HepG2 (cell line): ENCODE data around the gene CABLES2. TPM values are rescaled to one million over a fixed set of nuclear protein-coding genes. Genes with fewer than 3 reads are reported as not detected.

Experiments used
- ATAC-seq: fragments of 200-7000 bp; cut with Tn5 transposase; 3 replicates; pipeline ENCODE4 v1.9.1; 2020; ENCODE audit warnings: mild to moderate bottlenecking, moderate library complexity
- BruUV-seq: library from RNA; stranded (reverse); fragments of 400-500 nt; replicated peaks from 2 replicates; lab custom pipeline; 2021; lab: Mats Ljungman, UMichigan
- CTCF ChIA-PET: fragments of 300-600 bp; formaldehyde crosslinking; extraction: SDS; loops from one replicate; lab custom pipeline; 2021; ENCODE audit warnings: low total read pairs, inconsistent platforms, low intra/inter-chr PET ratio; lab: Yijun Ruan, JAX
- POLR2A ChIA-PET: fragments of 350-600 bp; sonication (Branson Sonifier 250); formaldehyde crosslinking; loops from one replicate; lab custom pipeline; 2020; ENCODE audit warnings: antibody characterized with exemption, inconsistent platforms; lab: Yijun Ruan, JAX
- DNase-seq: peaks from one replicate; pipeline ENCODE4 v3.0.0-alpha.2; 2015; ENCODE audit warnings: low spot score
- FAIRE-seq: peaks from 3 replicates; lab custom pipeline; 2011; peaks lifted over from hg19 to GRCh38; lab: Jason Lieb, UNC
- H2AFZ ChIP-seq: one replicate; pipeline ENCODE4 v1.6.1; 2011; ENCODE audit warnings: low read length, inconsistent platforms
- H3K27ac ChIP-seq: fragments of 300-600 bp; 3 replicates; pipeline ENCODE4 v1.8.0; 2011; ENCODE audit warnings: mixed run types, mild to moderate bottlenecking, mixed read lengths, low read length, inconsistent platforms; ENCODE audit not compliant: insufficient read depth; ENCODE audit errors: extremely low read length
- H3K27me3 ChIP-seq, 2 experiments: fragments of 200-600 bp in 1 of 2; 2 replicates in 1 of 2; 3 replicates in 1 of 2; pipeline versions ENCODE4 v1.6.0 to v1.8.0; 2011; ENCODE audit warnings: low read length in 2 of 2, mild to moderate bottlenecking in 2 of 2, moderate library complexity in 2 of 2, inconsistent platforms in 1 of 2; ENCODE audit not compliant: insufficient read depth in 2 of 2, control insufficient read depth in 1 of 2
- H3K36me3 ChIP-seq, 2 experiments: fragments of 200-600 bp in 1 of 2; replicated peaks in 1 of 2; 2 replicates in 1 of 2; 3 replicates in 1 of 2; pipeline versions ENCODE4 v1.5.1 to v1.8.0; 2011; ENCODE audit warnings: low read length in 2 of 2, inconsistent platforms in 1 of 2; ENCODE audit not compliant: insufficient read depth in 2 of 2, control insufficient read depth in 1 of 2
- H3K4me1 ChIP-seq: 2 replicates; pipeline ENCODE4 v1.5.1; 2012; ENCODE audit warnings: low read length, inconsistent platforms; ENCODE audit not compliant: insufficient read depth
- H3K4me2 ChIP-seq: 2 replicates; pipeline ENCODE4 v1.6.0; 2011; ENCODE audit warnings: low read depth, low read length, inconsistent platforms
- H3K4me3 ChIP-seq, 3 experiments: fragments of 200-600 bp in 1 of 3; sonication (generic), shearing (Covaris generic) in 1 of 3; replicated peaks in 1 of 3; 2 replicates each; pipeline ENCODE4 v1.5.1; 2011 to 2016; ENCODE audit warnings: low read length in 3 of 3, inconsistent platforms in 2 of 3, low read depth in 2 of 3, mild to moderate bottlenecking in 2 of 3, control low read depth in 1 of 3, mixed read lengths in 1 of 3; ENCODE audit not compliant: insufficient read depth in 1 of 3
- H3K79me2 ChIP-seq: one replicate; pipeline ENCODE4 v1.6.1; 2011; ENCODE audit warnings: low read length, inconsistent platforms; ENCODE audit not compliant: insufficient read depth
- H3K9ac ChIP-seq: 2 replicates; pipeline ENCODE4 v1.6.0; 2011; ENCODE audit warnings: mild to moderate bottlenecking, low read depth, low read length, inconsistent platforms; ENCODE audit not compliant: insufficient read depth
- H3K9me3 ChIP-seq: 2 replicates; pipeline ENCODE4 v1.5.1; 2012; ENCODE audit warnings: mild to moderate bottlenecking, low read length
- H4K20me1 ChIP-seq: 2 replicates; pipeline ENCODE4 v1.6.0; 2011; ENCODE audit warnings: inconsistent platforms, mild to moderate bottlenecking, low read length, moderate library complexity; ENCODE audit not compliant: insufficient read depth
- AGO2 ChIP-seq: fragments of 200-400 bp; formaldehyde crosslinking; optimal IDR thresholded peaks from 2 replicates; pipeline ENCODE3; 2017; ENCODE audit warnings: mild to moderate bottlenecking, low read depth, low read length, moderate library complexity
- AKAP8 ChIP-seq: sonication (generic); formaldehyde crosslinking; IDR thresholded peaks from 2 replicates; pipeline ENCODE4 v1.5.1; 2020; ENCODE audit warnings: mild to moderate bottlenecking, missing genetic modification reagents
- FOXP1 ChIP-seq, 2 experiments: fragments of 450-650 bp in 1 of 2; IDR thresholded peaks; 2 replicates each; pipeline ENCODE4 v1.6.1; 2017 to 2018; ENCODE audit warnings: antibody characterized with exemption in 1 of 2
- HNRNPL ChIP-seq: fragments of 200-400 bp; formaldehyde crosslinking; IDR thresholded peaks from 2 replicates; pipeline ENCODE4 v1.6.1; 2017; ENCODE audit warnings: mild to moderate bottlenecking, low read depth, low read length
- MEF2D ChIP-seq: sonication (generic); formaldehyde crosslinking; IDR thresholded peaks from 2 replicates; pipeline ENCODE4 v1.5.1; 2020; ENCODE audit warnings: mild to moderate bottlenecking, missing genetic modification reagents
- NRL ChIP-seq: sonication (generic); formaldehyde crosslinking; IDR thresholded peaks from 2 replicates; pipeline ENCODE4 v1.5.0; 2020; ENCODE audit warnings: missing genetic modification reagents, mild to moderate bottlenecking, moderate library complexity, borderline replicate concordance
- RBM39 ChIP-seq: fragments of 200-400 bp; formaldehyde crosslinking; IDR thresholded peaks from one replicate; pipeline ENCODE4 v1.6.1; 2018; ENCODE audit warnings: antibody characterized with exemption, mild to moderate bottlenecking, low read depth, low read length; ENCODE audit not compliant: poor library complexity, severe bottlenecking
- SMARCC2 ChIP-seq: fragments of 450-650 bp; IDR thresholded peaks from 2 replicates; pipeline ENCODE4 v1.6.1; 2017; ENCODE audit warnings: antibody characterized with exemption, mild to moderate bottlenecking
- XRCC5 ChIP-seq: fragments of 200-400 bp; formaldehyde crosslinking; optimal IDR thresholded peaks from 2 replicates; pipeline ENCODE3; 2017; ENCODE audit warnings: mild to moderate bottlenecking, low read length
- ZNF10 ChIP-seq: sonication (generic); formaldehyde crosslinking; IDR thresholded peaks from 2 replicates; pipeline ENCODE4 v1.4.0; 2020; ENCODE audit warnings: mild to moderate bottlenecking, low read depth, missing genetic modification reagents, borderline replicate concordance
- ZNF567 ChIP-seq: sonication (generic); formaldehyde crosslinking; IDR thresholded peaks from 2 replicates; pipeline ENCODE4 v1.8.1; 2023; ENCODE audit warnings: mild to moderate bottlenecking, missing genetic modification reagents, borderline replicate concordance
- ZNF616 ChIP-seq: sonication (generic); formaldehyde crosslinking; IDR thresholded peaks from 2 replicates; pipeline ENCODE4 v1.5.0; 2020; ENCODE audit warnings: low read depth, mild to moderate bottlenecking, missing genetic modification reagents
- ZNF687 ChIP-seq: sonication (generic); formaldehyde crosslinking; IDR thresholded peaks from 2 replicates; pipeline ENCODE4 v1.5.1; 2020; ENCODE audit warnings: mild to moderate bottlenecking, missing genetic modification reagents, moderate library complexity
- ZNF768 ChIP-seq: sonication (generic); formaldehyde crosslinking; IDR thresholded peaks from 2 replicates; pipeline ENCODE4 v1.4.0; 2020; ENCODE audit warnings: missing genetic modification reagents
- WGBS: methylation state at CpG from one replicate; pipeline ENCODE4 v1.1.6; 2017; ENCODE audit warnings: low lambda C conversion rate; 5-methylcytosine and 5-hydroxymethylcytosine counted together
- in situ Hi-C: cut with HindIII; loops from 2 replicates; pipeline ENCODE4 v1.10.0; 2017; ENCODE audit warnings: low pct_unique_long_range_greater_than_20kb; ENCODE audit not compliant: extremely low pct_ligation_motif_present
- intact Hi-C: fragments of 100-400 bp; cut with micrococcal nuclease; formaldehyde crosslinking; loops from one replicate; pipeline ENCODE4 v1.10.0; 2022; ENCODE audit not compliant: unreplicated experiment
- polyA plus RNA-seq, 8 experiments: library from polyadenylated mRNA; depleted of rRNA in 3 of 8; stranded (reverse) in 7 of 8; unstranded in 1 of 8; fragments of >200 nt; fragmentation: Illumina TruSeq in 4 of 8; extraction: Trizol in 4 of 8; gene quantifications; 2 replicates each; pipeline versions ENCODE4 v1.2.1 to v1.2.3, GENCODE V29; 2011 to 2016; ENCODE audit warnings: low read depth in 4 of 8, missing spikeins in 1 of 8, mixed read lengths in 1 of 8; ENCODE audit not compliant: insufficient read depth in 1 of 8
- total RNA-seq, 5 experiments: library from RNA; depleted of rRNA; stranded (reverse); fragments of >200 nt; fragmentation: Illumina TruSeq; extraction: Trizol; gene quantifications; 2 replicates each; pipeline ENCODE4 v1.2.3, GENCODE V29; 2016; ENCODE audit warnings: low read depth in 1 of 5
- TF ChIP-seq, protein P1 (sequence below): sonication (generic); formaldehyde crosslinking; IDR thresholded peaks from 2 replicates; pipeline ENCODE4 v1.4.0; 2020; ENCODE audit warnings: mild to moderate bottlenecking, missing genetic modification reagents
- TF ChIP-seq, protein P2 (sequence below): sonication (generic); formaldehyde crosslinking; IDR thresholded peaks from 2 replicates; pipeline ENCODE4 v1.9.0; 2021; ENCODE audit warnings: missing genetic modification reagents, mild to moderate bottlenecking, borderline replicate concordance
- TF ChIP-seq, protein P3 (sequence below): sonication (generic); formaldehyde crosslinking; IDR thresholded peaks from 2 replicates; pipeline ENCODE4 v1.8.1; 2023; ENCODE audit warnings: mild to moderate bottlenecking, moderate library complexity, missing genetic modification reagents

Gene CABLES2
- total and polyA plus RNA-seq, 2 of the 13 experiments (the other 11 are each of a cell fraction or from before 2014, with no cell fraction given): 5.2 to 9.7 TPM

DNA sequence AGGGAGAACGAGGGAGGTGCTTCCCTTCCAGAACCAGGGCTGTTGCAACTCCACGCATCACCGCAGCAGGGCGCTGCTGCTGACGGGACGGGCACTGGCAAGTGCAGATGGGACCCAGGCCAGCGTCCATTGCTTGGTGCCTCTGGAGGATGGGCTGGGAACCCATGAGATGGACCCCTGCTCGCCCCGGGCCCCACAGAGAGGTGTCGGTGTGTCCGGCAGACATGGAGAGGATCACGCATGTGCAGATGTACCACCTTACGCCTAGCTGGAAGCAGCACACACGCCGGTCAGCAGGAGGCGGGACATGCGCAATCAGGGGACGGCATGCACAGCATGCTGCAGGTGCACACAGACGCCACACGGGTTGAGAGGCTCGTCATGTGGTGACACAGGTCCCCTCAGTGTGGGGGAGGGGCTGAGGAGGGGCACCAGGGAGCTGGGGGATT lies 5.7 kb downstream of the CABLES2 start:
- H3K27me3 ChIP-seq: no peaks in the 10 kb centered on the region
- DNase-seq (no peak), ATAC-seq (no peak), FAIRE-seq (no peak)
- no peak overlapping the region for H2AFZ ChIP-seq
- in situ Hi-C loops: no loop called here
- H3K36me3 ChIP-seq: peaks cover 2 to 19% of the 10 kb centered on the region in 2 experiments; a peak in 3 of 5 replicates
- H3K4me3 ChIP-seq: no peak overlapping the region
- ChIA-PET POLR2A (interaction anchor here (1.6 to 2.6 kb wide), 2 partner anchors 15 to 31 kb away, joined by 4 to 9 read pairs; partner anchors contain the start of gene RPS21), CTCF (no interaction called here)
- peaks cover 5% of the 10 kb centered on the region for H3K79me2 ChIP-seq
- H3K4me1 ChIP-seq: peaks cover 26% of the 10 kb centered on the region
- no peak overlapping the region for H3K4me2 ChIP-seq
- intact Hi-C loops: no loop called here
- H3K27ac ChIP-seq: no peak overlapping the region
- WGBS: 91% methylated on average over 21 of the region's 21 CpGs
- no TSS peak for BruUV-seq
- H3K9ac ChIP-seq: no peak overlapping the region
- peaks cover 3% of the 10 kb centered on the region; the same call in 1 of the 2 replicates for H4K20me1 ChIP-seq
- H3K9me3 ChIP-seq: no peaks in the 10 kb centered on the region
- TF ChIP-seq FOXP1 (IDR thresholded peaks at IDR 0.05) (no peak), FOXP1 (CRISPR knock-in tag; IDR thresholded peaks at IDR 0.05) (no peak), ZNF768 (0 out of 2 replicates have a peak, but pooled peaks have one; percentile 10), SMARCC2 (no peak), NRL (peak; percentile 37; the same call in 1 of the 2 replicates), AGO2 (peak; percentile 73), MEF2D (no peak), ZNF567 (CRISPR knock-in tag) (no peak), XRCC5 (peak; percentile 23), HNRNPL (0 out of 2 replicates have a peak, but pooled peaks have one; percentile 30), ZNF10 (CRISPR knock-in tag) (no peak), AKAP8 (CRISPR knock-in tag) (peak; percentile 12; the same call in 1 of the 2 replicates), RBM39 (peak; percentile 41), ZNF687 (CRISPR knock-in tag) (peak; percentile 14; the same call in 1 of the 2 replicates), ZNF616 (CRISPR knock-in tag) (no peak)
- TF ChIP-seq, protein P1, sequence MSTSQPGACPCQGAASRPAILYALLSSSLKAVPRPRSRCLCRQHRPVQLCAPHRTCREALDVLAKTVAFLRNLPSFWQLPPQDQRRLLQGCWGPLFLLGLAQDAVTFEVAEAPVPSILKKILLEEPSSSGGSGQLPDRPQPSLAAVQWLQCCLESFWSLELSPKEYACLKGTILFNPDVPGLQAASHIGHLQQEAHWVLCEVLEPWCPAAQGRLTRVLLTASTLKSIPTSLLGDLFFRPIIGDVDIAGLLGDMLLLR (CRISPR knock-in tag): no peak
- TF ChIP-seq, protein P2, sequence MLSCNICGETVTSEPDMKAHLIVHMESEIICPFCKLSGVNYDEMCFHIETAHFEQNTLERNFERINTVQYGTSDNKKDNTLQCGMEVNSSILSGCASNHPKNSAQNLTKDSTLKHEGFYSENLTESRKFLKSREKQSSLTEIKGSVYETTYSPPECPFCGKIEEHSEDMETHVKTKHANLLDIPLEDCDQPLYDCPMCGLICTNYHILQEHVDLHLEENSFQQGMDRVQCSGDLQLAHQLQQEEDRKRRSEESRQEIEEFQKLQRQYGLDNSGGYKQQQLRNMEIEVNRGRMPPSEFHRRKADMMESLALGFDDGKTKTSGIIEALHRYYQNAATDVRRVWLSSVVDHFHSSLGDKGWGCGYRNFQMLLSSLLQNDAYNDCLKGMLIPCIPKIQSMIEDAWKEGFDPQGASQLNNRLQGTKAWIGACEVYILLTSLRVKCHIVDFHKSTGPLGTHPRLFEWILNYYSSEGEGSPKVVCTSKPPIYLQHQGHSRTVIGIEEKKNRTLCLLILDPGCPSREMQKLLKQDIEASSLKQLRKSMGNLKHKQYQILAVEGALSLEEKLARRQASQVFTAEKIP (CRISPR knock-in tag): no peak
- TF ChIP-seq, protein P3, sequence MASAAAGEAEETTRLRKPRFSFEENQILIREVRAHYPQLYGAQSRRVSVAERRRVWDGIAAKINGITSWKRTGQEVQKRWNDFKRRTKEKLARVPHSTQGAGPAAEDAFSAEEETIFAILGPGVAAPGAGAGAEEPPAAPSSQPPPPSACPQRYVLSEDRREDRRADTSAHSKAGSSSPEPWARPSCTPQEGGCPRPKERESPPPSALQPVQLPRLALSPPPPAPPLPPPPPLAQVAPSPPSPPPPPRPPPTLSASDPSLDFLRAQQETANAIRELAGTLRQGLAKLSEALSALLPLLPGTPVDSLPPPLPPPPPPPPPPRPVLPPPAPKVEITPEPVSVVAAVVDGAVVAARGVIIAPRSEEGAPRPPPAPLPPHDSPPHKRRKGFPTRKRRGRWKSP (CRISPR knock-in tag): no peak
